NCI-H2196 (cell line): ENCODE data around the gene GPR142.
A peak's percentile ranks its signal among the peaks of the same experiment; 100 is the strongest.
"Not testable (repeated sequence)": the region's sequence is repeated elsewhere in the genome, so short reads cannot be mapped to it uniquely, and the experiment has no call there.

Experiments
- DNase-seq: peaks from one replicate; lab custom pipeline; 2025; ENCODE audit not compliant: unreplicated experiment; lab: John Stamatoyannopoulos, UW

The GPR142 gene

GRCh38 chr17:74393346-74393942 is 26.1 kb downstream of the GPR142 start:
- no peak for DNase-seq

- no peak for DNase-seq
These were observed 27.1 kb downstream of the GPR142 start for GRCh38 chr17:74394275-74394950.

DNA sequence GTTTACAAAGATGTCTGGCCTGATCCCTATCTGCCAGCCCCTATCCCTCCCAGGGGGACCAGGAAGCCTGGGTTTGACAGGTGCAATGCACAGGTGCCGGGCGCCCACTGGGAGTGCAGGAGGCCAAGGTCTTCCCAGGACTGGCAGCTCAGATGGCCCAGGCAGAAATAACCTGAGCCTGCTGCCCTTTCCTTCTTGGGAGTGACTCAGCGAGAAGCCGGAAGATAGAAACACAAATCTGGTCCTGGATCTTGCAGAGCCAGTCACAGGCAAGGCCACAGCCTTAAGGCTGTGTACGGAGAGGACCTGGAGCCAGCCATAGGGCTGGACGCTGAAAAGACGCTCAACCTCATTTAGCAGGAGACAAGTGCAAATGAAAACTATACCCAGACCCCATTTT is 27.7 kb downstream of the GPR142 start:
- DNase-seq = no peak

GRCh38 chr17:74396567-74396966 is 29.3 kb downstream of the GPR142 start:
- DNase-seq = no peak

DNA sequence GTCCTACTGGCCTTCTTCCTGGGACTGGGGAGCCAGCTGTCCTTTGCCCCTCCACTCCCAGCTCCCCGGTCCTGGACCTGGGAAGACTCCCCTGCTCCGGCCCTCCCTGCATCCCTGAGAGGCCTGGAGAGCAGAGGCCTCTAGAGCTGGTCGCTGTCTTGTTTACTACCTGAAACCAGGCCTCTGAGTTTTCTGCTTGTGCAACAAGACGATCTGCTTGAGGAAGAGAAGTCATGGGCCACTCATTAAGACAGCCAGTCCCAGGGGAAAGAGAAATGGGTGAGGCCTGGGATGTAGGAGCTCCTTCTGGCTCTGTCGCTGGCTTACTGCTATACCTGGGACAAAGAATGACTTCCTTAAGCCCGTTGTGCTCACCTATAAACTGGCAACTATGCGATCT is 34.7 kb downstream of the GPR142 start:
- no peak for DNase-seq

GRCh38 chr17:74403512-74404137 is 36.3 kb downstream of the GPR142 start:
- no peak for DNase-seq

DNA sequence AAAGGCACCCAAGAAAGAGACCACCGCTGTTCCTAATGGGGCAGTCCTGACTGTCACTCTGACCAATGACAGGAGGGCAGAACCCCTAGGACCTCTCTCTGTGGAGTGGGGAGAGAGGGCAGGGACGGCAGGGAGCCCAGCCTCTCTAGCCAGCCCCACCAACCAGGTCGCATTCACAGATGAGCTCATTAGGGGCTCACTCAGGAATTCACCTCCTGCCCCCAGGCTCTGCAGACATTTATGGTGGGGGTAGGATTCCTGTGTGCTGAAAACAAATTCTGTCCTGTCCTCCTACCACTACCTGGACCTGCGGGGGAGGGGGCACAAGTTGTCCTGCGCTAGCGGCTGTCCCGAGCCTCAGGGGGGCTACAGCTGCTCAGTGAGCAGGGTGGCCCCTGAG is 36.9 kb downstream of the GPR142 start:
- no peak for DNase-seq

- DNase-seq = no peak
These were observed 37.5 kb downstream of the GPR142 start for GRCh38 chr17:74404789-74405188.

GRCh38 chr17:74405311-74405710 is 38.0 kb downstream of the GPR142 start:
- DNase-seq = not testable (repeated sequence)

GRCh38 chr17:74407384-74407783 is 40.1 kb downstream of the GPR142 start:
- peak; percentile 33 for DNase-seq

DNA sequence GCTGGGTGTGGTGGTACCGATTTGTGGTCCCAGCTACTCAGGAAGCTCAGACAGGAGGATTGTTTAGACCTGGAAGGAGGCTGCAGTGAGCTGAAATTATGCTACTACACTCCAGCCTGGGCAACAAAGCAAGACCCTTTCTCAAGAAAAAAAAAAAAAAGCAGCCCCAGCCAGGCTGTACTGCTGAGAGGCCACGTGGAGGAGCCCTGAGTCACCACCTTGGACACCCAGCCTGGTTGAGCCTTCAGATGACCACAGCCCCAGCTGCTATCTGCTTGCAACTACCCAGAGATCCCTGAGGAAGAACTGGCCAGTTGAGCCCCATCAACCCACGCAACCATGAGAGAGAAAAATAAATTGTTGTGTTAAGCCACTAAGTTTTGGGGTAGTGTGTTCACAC is 41.0 kb downstream of the GPR142 start:
- DNase-seq = peak; percentile 46

GRCh38 chr17:74408815-74409214 is 41.5 kb downstream of the GPR142 start:
- peak; percentile 83 for DNase-seq

GRCh38 chr17:74410001-74410443 is 42.7 kb downstream of the GPR142 start:
- no peak for DNase-seq

DNA sequence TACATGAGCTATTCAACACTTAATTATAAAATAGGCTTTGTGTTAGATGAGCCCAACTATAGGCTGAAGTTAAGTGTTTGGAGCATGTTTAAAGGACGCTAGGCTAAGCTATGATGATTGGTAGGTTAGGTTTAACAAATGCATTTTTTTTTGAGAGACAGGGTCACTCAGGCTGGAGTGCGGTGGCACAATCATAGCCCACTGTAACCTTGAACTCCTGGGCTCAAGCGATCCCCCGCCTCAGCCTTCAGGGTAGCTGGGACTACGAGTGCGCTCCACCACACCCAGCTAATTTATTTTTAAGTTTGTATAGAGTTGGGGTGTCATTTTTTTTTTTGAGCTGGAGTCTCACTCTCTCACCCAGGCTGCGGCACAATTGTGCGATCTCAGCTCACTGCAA is 45.3 kb downstream of the GPR142 start:
- no peak for DNase-seq

DNA sequence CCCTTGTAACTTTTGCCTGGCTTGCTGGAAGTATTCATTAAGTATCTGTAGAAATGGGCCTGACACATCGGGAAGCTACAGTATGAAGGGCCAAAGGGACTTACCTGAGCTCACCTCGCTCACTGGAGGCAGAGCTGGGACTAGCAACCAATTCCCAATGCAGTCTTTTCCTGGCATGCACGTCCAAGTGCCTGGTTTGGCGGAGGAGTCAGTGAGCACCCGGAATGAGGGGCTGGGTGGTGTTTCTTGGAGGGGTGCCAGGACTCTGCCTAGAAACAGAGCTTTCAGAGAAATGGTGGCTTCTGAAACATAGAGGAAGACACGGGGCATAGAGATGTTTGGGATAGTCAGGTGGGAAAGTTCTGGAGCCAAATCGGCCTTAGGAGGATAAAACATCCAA is 46.2 kb downstream of the GPR142 start:
- no peak for DNase-seq

GRCh38 chr17:74414510-74414909 is 47.2 kb downstream of the GPR142 start:
- no peak for DNase-seq

- DNase-seq = no peak
These were observed 48.5 kb downstream of the GPR142 start for GRCh38 chr17:74415608-74416396.

DNA sequence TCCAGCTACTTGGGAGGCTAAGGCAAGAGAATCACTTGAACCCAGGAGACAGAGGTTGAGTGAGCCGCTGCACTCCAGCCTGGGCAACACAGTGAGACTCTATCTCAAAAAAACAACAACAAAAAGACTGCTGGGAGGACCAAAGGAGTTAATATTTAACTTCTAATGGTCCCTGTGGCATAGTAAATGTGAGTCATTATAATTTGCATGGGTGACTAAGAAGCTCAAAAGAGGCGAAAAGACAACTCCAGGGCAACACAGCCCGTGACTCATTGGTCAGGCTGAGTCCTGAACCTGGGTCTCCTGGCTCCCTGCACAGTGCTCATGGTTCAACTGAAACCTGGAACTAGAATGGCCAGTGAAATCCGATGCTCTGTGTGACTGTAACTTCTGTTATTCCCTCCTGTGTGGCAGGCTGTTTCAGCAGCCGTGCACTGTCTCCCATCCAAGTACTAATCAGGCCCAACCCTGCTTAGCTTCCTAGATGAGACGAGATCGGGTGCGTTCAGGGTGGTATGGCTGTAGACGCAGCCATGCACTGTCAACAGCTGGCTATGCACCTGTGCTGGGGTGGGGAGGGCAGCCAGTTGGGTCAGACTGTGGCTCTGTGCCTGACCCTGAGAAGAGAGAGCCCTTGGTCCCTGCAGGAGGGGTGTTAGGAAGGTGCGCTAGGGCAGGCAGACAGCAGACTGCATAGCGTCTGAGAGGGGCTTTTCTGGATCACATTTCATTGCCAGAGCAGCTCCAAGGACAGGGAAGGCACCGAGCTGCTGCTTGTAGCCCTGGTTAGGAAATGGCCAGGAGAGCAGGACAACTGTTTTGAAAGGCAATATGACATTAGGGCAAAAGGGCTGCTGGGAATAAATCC is 50.1 kb downstream of the GPR142 start:
- DNase-seq = no peak

- DNase-seq = no peak
These were observed 52.7 kb downstream of the GPR142 start for GRCh38 chr17:74419928-74420411.
